SK-N-SH treated with all-trans-retinoic acid at 6 μM for 48 hours (cell line): Measurements from ENCODE around the gene NUMB.

Experiments
- ATAC-seq: fragments of 200-7000 bp; cut with Tn5 transposase; 3 replicates; pipeline ENCODE4 v1.9.1; 2020; ENCODE audit warnings: mild to moderate bottlenecking, moderate library complexity
- BACH2 ChIP-seq: fragments of 250-450 bp; sonication (Bioruptor Pico); IDR thresholded peaks from 2 replicates; pipeline ENCODE4 v1.9.0; 2021; ENCODE audit warnings: mild to moderate bottlenecking, borderline replicate concordance
- CSDC2 ChIP-seq: fragments of 250-450 bp; sonication (Bioruptor Pico); IDR thresholded peaks from 2 replicates; pipeline ENCODE4 v1.5.0; 2020; ENCODE audit warnings: mild to moderate bottlenecking, moderate library complexity
- ESRRG ChIP-seq: fragments of 250-450 bp; sonication (Bioruptor Pico); IDR thresholded peaks from 2 replicates; pipeline ENCODE4 v1.6.1; 2021; ENCODE audit warnings: mild to moderate bottlenecking
- GLIS3 ChIP-seq: fragments of 250-450 bp; sonication (Bioruptor Pico); IDR thresholded peaks from 2 replicates; pipeline ENCODE4 v1.5.0; 2020; ENCODE audit warnings: mild to moderate bottlenecking, moderate library complexity
- ISL1 ChIP-seq: fragments of 250-450 bp; sonication (Bioruptor Pico); IDR thresholded peaks from 2 replicates; pipeline ENCODE4 v2.1.2; 2022; ENCODE audit warnings: mild to moderate bottlenecking, moderate library complexity
- OSR1 ChIP-seq: fragments of 250-450 bp; sonication (Bioruptor Pico); IDR thresholded peaks from 2 replicates; pipeline ENCODE4 v1.8.0; 2022; ENCODE audit warnings: moderate library complexity, mild to moderate bottlenecking, inconsistent platforms
- PPARA ChIP-seq: fragments of 250-450 bp; sonication (Bioruptor Pico); IDR thresholded peaks from 2 replicates; pipeline ENCODE4 v1.5.0; 2020; ENCODE audit warnings: mild to moderate bottlenecking, borderline replicate concordance
- RARB ChIP-seq: fragments of 250-450 bp; sonication (Bioruptor Pico); IDR thresholded peaks from 2 replicates; pipeline ENCODE4 v1.8.0; 2021; ENCODE audit warnings: mild to moderate bottlenecking, moderate library complexity
- SNAI2 ChIP-seq: fragments of 250-450 bp; sonication (Bioruptor Pico); IDR thresholded peaks from 2 replicates; pipeline ENCODE4 v1.5.0; 2020; ENCODE audit warnings: mild to moderate bottlenecking, moderate library complexity
- TCF4 ChIP-seq: fragments of 250-450 bp; sonication (Bioruptor Pico); IDR thresholded peaks from 2 replicates; pipeline ENCODE4 v1.8.0; 2021; ENCODE audit warnings: mild to moderate bottlenecking, moderate library complexity, borderline replicate concordance
- TOX ChIP-seq: fragments of 250-450 bp; sonication (Bioruptor Pico); IDR thresholded peaks from 2 replicates; pipeline ENCODE4 v1.8.0; 2021; ENCODE audit warnings: mild to moderate bottlenecking, moderate library complexity, borderline replicate concordance
- ZC3H10 ChIP-seq: fragments of 250-450 bp; sonication (Bioruptor Pico); IDR thresholded peaks from 2 replicates; pipeline ENCODE4 v1.5.1; 2021; ENCODE audit warnings: mild to moderate bottlenecking, moderate library complexity
- ZFP3 ChIP-seq: fragments of 250-450 bp; sonication (Bioruptor Pico); IDR thresholded peaks from 2 replicates; pipeline ENCODE4 v1.5.0; 2020; ENCODE audit warnings: mild to moderate bottlenecking, moderate library complexity
- ZFP30 ChIP-seq: fragments of 450-650 bp; formaldehyde crosslinking; IDR thresholded peaks from 2 replicates; pipeline ENCODE4 v1.5.0; 2022; ENCODE audit warnings: mild to moderate bottlenecking, moderate library complexity
- ZNF565 ChIP-seq: fragments of 450-650 bp; formaldehyde crosslinking; conservative IDR thresholded peaks from 2 replicates; pipeline ENCODE4 v1.5.0; 2020; ENCODE audit warnings: low read depth, mild to moderate bottlenecking, moderate library complexity
- ZNF70 ChIP-seq: fragments of 450-650 bp; formaldehyde crosslinking; IDR thresholded peaks from 2 replicates; pipeline ENCODE4 v1.5.0; 2020; ENCODE audit warnings: mild to moderate bottlenecking, moderate library complexity
- TF ChIP-seq, protein P1 (sequence below): fragments of 250-450 bp; sonication (Bioruptor Pico); IDR thresholded peaks from 2 replicates; pipeline ENCODE4 v1.5.1; 2020; ENCODE audit warnings: low read depth, mild to moderate bottlenecking, moderate library complexity
- TF ChIP-seq, protein P2 (sequence below): fragments of 250-450 bp; sonication (Bioruptor Pico); IDR thresholded peaks from 2 replicates; pipeline ENCODE4 v1.8.0; 2021; ENCODE audit warnings: low read depth, mild to moderate bottlenecking, moderate library complexity, borderline replicate concordance
- TF ChIP-seq, protein P3 (sequence below): fragments of 250-450 bp; sonication (Bioruptor Pico); IDR thresholded peaks from 2 replicates; pipeline ENCODE4 v1.5.0; 2020; ENCODE audit warnings: mild to moderate bottlenecking, moderate library complexity
- TF ChIP-seq, protein P4 (sequence below): fragments of 250-450 bp; sonication (Bioruptor Pico); IDR thresholded peaks from 2 replicates; pipeline ENCODE4 v1.5.1; 2021; ENCODE audit warnings: mild to moderate bottlenecking, moderate library complexity
- TF ChIP-seq, protein P5 (sequence below): fragments of 250-450 bp; sonication (Bioruptor Pico); IDR thresholded peaks from 2 replicates; pipeline ENCODE4 v1.8.0; 2020; ENCODE audit warnings: mild to moderate bottlenecking, moderate library complexity, borderline replicate concordance

The NUMB gene

DNA sequence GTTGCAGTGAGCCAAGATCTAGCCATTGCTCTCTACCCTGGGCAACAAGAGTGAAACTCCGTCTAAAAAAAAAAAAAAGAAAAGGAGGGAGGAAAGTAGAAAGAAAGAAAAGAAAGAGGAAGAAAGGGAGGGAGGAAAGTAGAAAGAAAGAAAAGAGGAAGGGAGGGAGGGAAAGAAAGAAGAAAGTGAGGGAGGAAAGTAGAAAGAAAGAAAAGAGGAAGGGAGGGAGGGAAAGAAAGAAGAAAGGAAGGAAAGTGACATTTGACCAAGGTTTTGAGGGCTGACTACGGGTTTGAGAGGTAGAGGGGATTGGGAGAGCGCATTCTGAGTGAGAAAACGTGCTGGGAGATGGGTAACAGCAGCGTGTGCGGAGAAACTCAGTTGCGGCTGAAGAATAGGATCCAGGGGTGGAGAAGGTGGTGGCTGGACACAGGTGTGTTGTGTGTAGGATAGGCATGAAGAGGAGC lies 221.6 kb downstream of the NUMB start:
- no peak for TF ChIP-seq ZNF70 (CRISPR knock-in tag)
- TF ChIP-seq RARB (CRISPR knock-in tag), result no peak
- TF ChIP-seq TCF4 (CRISPR knock-in tag), result no peak
- TF ChIP-seq, protein P1, sequence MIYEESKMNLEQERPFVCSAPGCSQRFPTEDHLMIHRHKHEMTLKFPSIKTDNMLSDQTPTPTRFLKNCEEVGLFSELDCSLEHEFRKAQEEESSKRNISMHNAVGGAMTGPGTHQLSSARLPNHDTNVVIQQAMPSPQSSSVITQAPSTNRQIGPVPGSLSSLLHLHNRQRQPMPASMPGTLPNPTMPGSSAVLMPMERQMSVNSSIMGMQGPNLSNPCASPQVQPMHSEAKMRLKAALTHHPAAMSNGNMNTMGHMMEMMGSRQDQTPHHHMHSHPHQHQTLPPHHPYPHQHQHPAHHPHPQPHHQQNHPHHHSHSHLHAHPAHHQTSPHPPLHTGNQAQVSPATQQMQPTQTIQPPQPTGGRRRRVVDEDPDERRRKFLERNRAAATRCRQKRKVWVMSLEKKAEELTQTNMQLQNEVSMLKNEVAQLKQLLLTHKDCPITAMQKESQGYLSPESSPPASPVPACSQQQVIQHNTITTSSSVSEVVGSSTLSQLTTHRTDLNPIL, result no peak
- no peak for TF ChIP-seq ESRRG (CRISPR knock-in tag)
- no peak for TF ChIP-seq GLIS3 (CRISPR knock-in tag)
- no peak for TF ChIP-seq ZFP3
- no peak for TF ChIP-seq ZC3H10
- TF ChIP-seq TOX (CRISPR knock-in tag), result no peak
- no peak for TF ChIP-seq SNAI2 (CRISPR knock-in tag)
- no peak for TF ChIP-seq BACH2 (CRISPR knock-in tag)
- TF ChIP-seq, protein P2, sequence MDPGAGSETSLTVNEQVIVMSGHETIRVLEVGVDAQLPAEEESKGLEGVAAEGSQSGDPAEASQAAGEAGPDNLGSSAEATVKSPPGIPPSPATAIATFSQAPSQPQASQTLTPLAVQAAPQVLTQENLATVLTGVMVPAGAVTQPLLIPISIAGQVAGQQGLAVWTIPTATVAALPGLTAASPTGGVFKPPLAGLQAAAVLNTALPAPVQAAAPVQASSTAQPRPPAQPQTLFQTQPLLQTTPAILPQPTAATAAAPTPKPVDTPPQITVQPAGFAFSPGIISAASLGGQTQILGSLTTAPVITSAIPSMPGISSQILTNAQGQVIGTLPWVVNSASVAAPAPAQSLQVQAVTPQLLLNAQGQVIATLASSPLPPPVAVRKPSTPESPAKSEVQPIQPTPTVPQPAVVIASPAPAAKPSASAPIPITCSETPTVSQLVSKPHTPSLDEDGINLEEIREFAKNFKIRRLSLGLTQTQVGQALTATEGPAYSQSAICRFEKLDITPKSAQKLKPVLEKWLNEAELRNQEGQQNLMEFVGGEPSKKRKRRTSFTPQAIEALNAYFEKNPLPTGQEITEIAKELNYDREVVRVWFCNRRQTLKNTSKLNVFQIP, result no peak
- no peak for TF ChIP-seq ZNF565 (CRISPR knock-in tag)
- no peak for TF ChIP-seq OSR1
- no peak for TF ChIP-seq ISL1
- no peak for TF ChIP-seq CSDC2 (CRISPR knock-in tag)
- TF ChIP-seq ZFP30 (CRISPR knock-in tag), result no peak
- TF ChIP-seq, protein P3, sequence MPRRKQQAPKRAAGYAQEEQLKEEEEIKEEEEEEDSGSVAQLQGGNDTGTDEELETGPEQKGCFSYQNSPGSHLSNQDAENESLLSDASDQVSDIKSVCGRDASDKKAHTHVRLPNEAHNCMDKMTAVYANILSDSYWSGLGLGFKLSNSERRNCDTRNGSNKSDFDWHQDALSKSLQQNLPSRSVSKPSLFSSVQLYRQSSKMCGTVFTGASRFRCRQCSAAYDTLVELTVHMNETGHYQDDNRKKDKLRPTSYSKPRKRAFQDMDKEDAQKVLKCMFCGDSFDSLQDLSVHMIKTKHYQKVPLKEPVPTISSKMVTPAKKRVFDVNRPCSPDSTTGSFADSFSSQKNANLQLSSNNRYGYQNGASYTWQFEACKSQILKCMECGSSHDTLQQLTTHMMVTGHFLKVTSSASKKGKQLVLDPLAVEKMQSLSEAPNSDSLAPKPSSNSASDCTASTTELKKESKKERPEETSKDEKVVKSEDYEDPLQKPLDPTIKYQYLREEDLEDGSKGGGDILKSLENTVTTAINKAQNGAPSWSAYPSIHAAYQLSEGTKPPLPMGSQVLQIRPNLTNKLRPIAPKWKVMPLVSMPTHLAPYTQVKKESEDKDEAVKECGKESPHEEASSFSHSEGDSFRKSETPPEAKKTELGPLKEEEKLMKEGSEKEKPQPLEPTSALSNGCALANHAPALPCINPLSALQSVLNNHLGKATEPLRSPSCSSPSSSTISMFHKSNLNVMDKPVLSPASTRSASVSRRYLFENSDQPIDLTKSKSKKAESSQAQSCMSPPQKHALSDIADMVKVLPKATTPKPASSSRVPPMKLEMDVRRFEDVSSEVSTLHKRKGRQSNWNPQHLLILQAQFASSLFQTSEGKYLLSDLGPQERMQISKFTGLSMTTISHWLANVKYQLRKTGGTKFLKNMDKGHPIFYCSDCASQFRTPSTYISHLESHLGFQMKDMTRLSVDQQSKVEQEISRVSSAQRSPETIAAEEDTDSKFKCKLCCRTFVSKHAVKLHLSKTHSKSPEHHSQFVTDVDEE (CRISPR knock-in tag), result no peak
- ATAC-seq, result no peak

DNA sequence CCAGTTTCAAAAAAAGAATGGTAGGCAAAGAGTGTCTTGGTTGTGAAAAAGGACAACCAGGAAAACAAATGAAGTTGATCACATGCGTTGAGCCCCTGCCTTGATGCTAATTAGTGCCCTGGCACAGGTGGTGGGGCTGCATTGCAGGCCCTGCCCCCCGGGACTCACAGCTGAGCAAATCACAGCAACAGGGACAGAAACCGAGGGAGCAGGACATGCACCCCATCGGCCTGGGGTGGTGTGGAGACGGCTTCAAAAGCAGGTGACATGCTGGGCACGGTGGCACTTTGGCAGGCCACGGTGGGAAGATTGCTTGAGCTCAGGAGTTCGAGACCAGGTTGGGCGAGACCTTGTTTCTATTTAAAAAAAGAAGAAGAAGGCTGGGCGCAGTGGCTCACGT lies 222.2 kb downstream of the NUMB start:
- no peak for ATAC-seq
- TF ChIP-seq, protein P4, sequence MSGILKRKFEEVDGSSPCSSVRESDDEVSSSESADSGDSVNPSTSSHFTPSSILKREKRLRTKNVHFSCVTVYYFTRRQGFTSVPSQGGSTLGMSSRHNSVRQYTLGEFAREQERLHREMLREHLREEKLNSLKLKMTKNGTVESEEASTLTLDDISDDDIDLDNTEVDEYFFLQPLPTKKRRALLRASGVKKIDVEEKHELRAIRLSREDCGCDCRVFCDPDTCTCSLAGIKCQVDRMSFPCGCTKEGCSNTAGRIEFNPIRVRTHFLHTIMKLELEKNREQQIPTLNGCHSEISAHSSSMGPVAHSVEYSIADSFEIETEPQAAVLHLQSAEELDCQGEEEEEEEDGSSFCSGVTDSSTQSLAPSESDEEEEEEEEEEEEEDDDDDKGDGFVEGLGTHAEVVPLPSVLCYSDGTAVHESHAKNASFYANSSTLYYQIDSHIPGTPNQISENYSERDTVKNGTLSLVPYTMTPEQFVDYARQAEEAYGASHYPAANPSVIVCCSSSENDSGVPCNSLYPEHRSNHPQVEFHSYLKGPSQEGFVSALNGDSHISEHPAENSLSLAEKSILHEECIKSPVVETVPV (CRISPR knock-in tag), result no peak
- TF ChIP-seq, protein P2, result no peak

DNA sequence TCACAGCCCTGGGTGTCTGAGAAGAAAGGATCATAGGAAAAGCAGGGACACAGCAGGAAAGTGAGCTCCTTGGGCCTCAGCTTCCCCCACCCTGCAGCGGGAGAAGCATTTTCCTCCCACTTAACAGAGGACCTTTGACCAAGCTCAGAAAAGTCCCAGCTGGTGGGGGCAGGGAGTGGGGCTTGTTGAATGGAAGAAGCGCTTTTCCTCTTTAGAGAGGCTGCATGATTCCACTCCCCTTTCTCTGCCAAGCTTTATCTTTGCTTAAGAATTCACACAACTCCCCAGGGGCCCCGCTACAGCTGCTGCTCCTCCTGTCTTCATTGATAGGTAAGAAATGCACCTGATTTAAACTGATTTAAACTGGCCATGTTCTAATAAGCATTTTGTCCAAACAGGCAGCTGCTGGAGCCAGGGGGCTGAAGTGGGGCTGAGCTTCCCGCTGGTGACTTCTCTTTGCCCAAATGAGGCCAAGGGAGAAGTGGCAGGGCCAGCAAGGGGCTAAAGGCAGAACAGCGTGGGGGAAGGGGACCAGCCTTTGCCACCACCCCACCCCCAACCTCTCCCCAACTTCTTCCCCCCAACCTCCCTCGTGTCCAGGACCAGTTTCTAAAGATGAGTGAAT lies 222.7 kb downstream of the NUMB start:
- ATAC-seq, result no peak
- TF ChIP-seq PPARA (CRISPR knock-in tag) (no peak), ZC3H10 (no peak), ZNF70 (CRISPR knock-in tag) (no peak), CSDC2 (CRISPR knock-in tag) (no peak)
- TF ChIP-seq, protein P3 (CRISPR knock-in tag), result no peak
- TF ChIP-seq, protein P1, result no peak
- TF ChIP-seq, protein P2, result no peak
- TF ChIP-seq, protein P5, sequence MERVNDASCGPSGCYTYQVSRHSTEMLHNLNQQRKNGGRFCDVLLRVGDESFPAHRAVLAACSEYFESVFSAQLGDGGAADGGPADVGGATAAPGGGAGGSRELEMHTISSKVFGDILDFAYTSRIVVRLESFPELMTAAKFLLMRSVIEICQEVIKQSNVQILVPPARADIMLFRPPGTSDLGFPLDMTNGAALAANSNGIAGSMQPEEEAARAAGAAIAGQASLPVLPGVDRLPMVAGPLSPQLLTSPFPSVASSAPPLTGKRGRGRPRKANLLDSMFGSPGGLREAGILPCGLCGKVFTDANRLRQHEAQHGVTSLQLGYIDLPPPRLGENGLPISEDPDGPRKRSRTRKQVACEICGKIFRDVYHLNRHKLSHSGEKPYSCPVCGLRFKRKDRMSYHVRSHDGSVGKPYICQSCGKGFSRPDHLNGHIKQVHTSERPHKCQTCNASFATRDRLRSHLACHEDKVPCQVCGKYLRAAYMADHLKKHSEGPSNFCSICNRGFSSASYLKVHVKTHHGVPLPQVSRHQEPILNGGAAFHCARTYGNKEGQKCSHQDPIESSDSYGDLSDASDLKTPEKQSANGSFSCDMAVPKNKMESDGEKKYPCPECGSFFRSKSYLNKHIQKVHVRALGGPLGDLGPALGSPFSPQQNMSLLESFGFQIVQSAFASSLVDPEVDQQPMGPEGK (CRISPR knock-in tag), result no peak
